Cardiac fibroblast (primary cell): ENCODE results near the gene CCR7.

Experiments used
- DNase-seq, 2 donors: peaks; one replicate each; pipeline versions ENCODE4 v3.0.0 to v3.0.0-alpha.2; 2010; ENCODE audit warnings: low read depth in 2 of 2
- H3K4me3 ChIP-seq, 2 donors: replicated peaks in 1 of 2; 1 replicate in 1 of 2; 2 replicates in 1 of 2; pipeline ENCODE4 v1.5.1; 2011; ENCODE audit warnings: low read depth in 2 of 2, low read length in 2 of 2, mild to moderate bottlenecking in 2 of 2, moderate library complexity in 1 of 2
- TF ChIP-seq, protein P1 (sequence below): IDR thresholded peaks from one replicate; pipeline ENCODE4 v1.5.1; 2011; ENCODE audit warnings: low read depth, mild to moderate bottlenecking, low read length, inconsistent platforms

Gene CCR7

DNA sequence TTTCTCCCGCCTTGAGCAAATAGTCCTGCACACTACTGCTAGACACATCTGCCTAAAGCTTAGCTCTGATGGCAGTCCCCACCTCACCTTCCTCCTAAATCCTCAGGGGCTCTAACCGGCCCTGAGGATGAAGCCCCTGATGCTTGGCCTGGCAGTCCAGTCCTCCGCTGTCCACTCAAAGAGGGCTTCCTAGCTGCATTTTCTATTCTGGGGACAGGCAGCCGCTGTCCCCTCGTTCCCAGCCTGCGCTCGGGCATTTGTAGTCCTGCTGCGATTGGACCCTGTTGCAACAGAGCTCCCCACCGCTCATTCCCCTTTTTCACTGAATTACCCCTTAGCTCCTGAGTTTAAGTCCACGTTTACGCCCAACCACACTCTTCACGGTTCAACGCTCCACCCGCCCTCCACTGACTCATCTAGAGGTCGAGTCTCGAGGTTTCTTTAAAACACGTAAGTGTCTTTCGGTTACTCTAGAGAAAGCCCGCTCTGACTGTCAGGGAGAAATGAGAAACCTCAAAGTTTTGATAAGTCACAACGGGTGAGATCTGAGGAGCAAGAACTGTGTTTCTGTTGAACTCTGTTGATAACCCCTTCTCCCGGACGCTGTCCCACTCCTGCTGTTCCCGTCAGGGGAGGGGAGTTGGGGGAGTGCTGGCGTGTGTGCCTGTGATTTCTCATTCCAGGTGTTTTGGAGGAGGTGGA is 4.5 kb downstream of the CCR7 start:
- TF ChIP-seq, protein P1, sequence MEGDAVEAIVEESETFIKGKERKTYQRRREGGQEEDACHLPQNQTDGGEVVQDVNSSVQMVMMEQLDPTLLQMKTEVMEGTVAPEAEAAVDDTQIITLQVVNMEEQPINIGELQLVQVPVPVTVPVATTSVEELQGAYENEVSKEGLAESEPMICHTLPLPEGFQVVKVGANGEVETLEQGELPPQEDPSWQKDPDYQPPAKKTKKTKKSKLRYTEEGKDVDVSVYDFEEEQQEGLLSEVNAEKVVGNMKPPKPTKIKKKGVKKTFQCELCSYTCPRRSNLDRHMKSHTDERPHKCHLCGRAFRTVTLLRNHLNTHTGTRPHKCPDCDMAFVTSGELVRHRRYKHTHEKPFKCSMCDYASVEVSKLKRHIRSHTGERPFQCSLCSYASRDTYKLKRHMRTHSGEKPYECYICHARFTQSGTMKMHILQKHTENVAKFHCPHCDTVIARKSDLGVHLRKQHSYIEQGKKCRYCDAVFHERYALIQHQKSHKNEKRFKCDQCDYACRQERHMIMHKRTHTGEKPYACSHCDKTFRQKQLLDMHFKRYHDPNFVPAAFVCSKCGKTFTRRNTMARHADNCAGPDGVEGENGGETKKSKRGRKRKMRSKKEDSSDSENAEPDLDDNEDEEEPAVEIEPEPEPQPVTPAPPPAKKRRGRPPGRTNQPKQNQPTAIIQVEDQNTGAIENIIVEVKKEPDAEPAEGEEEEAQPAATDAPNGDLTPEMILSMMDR = no peak
- DNase-seq = peak; percentile 66 to 85

DNA sequence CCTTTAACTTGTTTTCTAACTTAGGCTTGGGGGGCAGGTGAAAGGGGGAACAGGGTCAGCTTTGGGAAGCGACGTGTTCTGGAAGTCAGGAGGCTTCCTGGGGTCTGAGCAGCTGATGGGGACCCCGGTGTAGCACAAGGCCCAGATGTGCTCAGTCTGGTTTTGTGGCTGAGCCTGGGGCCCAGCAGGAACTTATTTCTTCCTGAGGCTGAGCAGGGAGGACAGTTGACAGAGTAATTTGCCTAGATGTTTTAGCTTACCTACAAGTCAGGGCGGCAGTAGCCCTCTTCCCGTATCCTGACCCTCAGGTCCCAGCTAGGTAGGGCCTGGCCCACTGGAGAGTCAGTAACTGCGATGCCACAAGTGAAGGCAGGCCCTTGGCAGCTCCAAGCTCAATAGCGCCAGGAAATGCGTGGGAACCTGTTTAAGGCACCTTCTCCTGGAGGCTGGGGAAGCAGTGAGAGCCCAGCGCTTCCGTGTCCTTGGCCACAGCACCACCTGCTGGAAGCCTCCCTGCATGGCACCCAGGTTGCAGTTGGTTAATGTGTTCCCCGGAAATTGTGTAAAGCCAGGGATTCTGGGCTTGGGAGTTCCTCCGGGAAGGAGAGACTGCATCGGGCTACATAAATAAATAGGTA is 5.2 kb downstream of the CCR7 start:
- H3K4me3 ChIP-seq = peak overlapping the region in 1 of 2 donors; percentile 5
- TF ChIP-seq, protein P1 = peak; percentile 99
- DNase-seq = peak; percentile 96 to 97

More for the DNA sequence above, 4.5 kb downstream of the CCR7 start:
- H3K4me3 ChIP-seq = peak overlapping the region in 1 of 2 donors; percentile 5

DNA sequence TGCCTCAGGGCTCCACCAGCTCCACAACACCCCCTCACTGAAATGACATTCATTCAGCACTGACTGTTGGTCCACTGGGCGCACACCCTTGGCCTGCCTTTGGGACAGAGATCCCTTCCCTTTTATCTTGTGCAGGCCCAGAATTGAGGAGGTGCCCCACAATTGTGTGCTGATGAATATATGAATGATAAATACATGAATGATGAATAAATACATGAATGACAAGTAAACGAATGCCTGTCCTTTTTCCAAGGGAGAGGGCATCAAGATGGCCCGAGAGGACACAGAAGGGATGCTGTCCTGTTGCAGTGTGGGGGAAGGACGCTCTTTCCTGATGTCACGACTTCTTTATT is 5.7 kb downstream of the CCR7 start:
- H3K4me3 ChIP-seq = no peak overlapping the region
- DNase-seq = peak in 1 of 2 donors; percentile 8
- TF ChIP-seq, protein P1 = no peak

GRCh38 chr17:40558890-40559563 is 6.2 kb downstream of the CCR7 start:
- H3K4me3 ChIP-seq = no peak overlapping the region
- DNase-seq = peak in 1 of 2 donors; percentile 64
- TF ChIP-seq, protein P1 = no peak

- TF ChIP-seq, protein P1 = no peak
- peak in 1 of 2 donors; percentile 2 for DNase-seq
- no peak overlapping the region for H3K4me3 ChIP-seq
Observed at GRCh38 chr17:40558300-40558889, 6.9 kb downstream of the CCR7 start.

DNA sequence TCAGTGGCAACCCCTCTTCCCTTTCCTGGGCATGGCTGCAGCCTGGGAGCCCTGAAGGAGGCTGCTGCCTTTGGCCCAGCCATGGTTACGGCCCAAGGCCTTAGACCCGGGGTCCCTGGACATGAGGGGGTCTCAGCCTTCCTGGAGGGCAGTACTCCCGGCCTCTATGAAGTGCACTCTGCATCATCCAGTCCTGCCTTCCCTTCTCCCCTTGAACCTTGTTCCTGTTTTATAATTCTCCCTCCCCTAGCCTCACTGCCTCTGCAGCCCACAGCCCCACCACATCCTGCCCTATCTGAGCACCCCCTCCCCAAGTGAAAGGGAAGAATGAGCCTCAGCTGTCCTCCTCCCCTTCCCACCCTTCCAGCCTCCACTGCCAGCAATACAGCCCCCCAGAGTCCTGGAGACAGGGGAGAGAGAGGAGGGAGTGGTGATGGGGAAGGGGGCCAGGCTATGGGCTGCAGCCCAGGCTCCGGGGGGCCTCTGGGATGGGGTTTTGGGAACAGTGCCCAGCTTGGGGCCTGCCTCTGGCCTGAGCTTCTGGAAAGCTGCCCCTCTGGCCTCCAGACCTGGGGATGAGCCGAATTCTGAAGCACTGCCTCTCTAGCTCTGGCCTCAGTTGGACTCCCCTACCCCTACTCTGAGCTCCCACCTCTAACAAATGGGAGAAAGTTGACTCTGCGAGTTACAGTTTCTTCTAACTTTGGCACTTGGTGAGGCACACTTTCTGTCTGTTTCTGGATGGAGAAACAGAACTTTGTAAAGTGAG is 7.6 kb downstream of the CCR7 start:
- H3K4me3 ChIP-seq = peak overlapping the region in 1 of 2 donors; percentile 2
- TF ChIP-seq, protein P1 = no peak
- DNase-seq = peak; percentile 2 to 77
